GM23338 (cell line): Measurements from ENCODE around the gene KRT9. TPM values are rescaled to one million over a fixed set of nuclear protein-coding genes. Genes with fewer than 3 reads are reported as not detected.

ENCODE experiments used
- ATAC-seq: fragments of 200-7000 bp; cut with Tn5 transposase; 3 replicates; pipeline ENCODE4 v1.9.1; 2020
- DNase-seq: peaks from one replicate; pipeline ENCODE4 v3.0.0-alpha.2; 2015; ENCODE audit warnings: low spot score
- H2AFZ ChIP-seq: fragments of 200-600 bp; sonication (generic); 2 replicates; pipeline ENCODE4 v1.8.0; 2016; ENCODE audit warnings: antibody characterized with exemption, mild to moderate bottlenecking, moderate library complexity
- H3F3A ChIP-seq: fragments of 200-600 bp; sonication (generic); replicated peaks from 2 replicates; pipeline ENCODE4 v1.8.0; 2017; ENCODE audit warnings: antibody characterized with exemption, mixed run types, low read depth
- H3K27ac ChIP-seq: fragments of 200-600 bp; sonication (generic); 2 replicates; pipeline ENCODE4 v1.6.1; 2016; ENCODE audit warnings: low read depth
- H3K27me3 ChIP-seq: fragments of 200-600 bp; sonication (generic); 2 replicates; pipeline ENCODE4 v1.8.0; 2016; ENCODE audit warnings: mild to moderate bottlenecking, mixed run types, moderate library complexity; ENCODE audit not compliant: insufficient read depth
- H3K36me3 ChIP-seq: fragments of 200-600 bp; sonication (generic); 2 replicates; pipeline ENCODE4 v1.8.0; 2016; ENCODE audit warnings: mild to moderate bottlenecking; ENCODE audit not compliant: insufficient read depth
- H3K4me1 ChIP-seq: fragments of 200-600 bp; sonication (generic); 2 replicates; pipeline ENCODE4 v1.8.0; 2016; ENCODE audit warnings: mild to moderate bottlenecking, moderate library complexity; ENCODE audit not compliant: insufficient read depth
- H3K4me2 ChIP-seq: fragments of 200-600 bp; sonication (generic); 2 replicates; pipeline ENCODE4 v1.7.1; 2017; ENCODE audit warnings: mixed run types
- H3K4me3 ChIP-seq: fragments of 200-600 bp; sonication (generic); 2 replicates; pipeline ENCODE4 v1.6.1; 2016; ENCODE audit warnings: mixed run types
- H3K79me2 ChIP-seq: fragments of 200-600 bp; sonication (generic); replicated peaks from 2 replicates; pipeline ENCODE4 v1.8.0; 2017; ENCODE audit warnings: mild to moderate bottlenecking; ENCODE audit not compliant: insufficient read depth
- H3K9me2 ChIP-seq: fragments of 200-600 bp; sonication (generic); 2 replicates; pipeline ENCODE4 v1.8.0; 2017; ENCODE audit not compliant: insufficient read depth
- H4K20me1 ChIP-seq: fragments of 200-600 bp; sonication (generic); replicated peaks from 2 replicates; pipeline ENCODE4 v1.8.0; 2017; ENCODE audit warnings: mild to moderate bottlenecking; ENCODE audit not compliant: insufficient read depth
- H3K27ac Mint-ChIP-seq: 2 replicates; pipeline ENCODE4 v1.8.0; 2020; ENCODE audit warnings: inconsistent platforms, mild to moderate bottlenecking, moderate library complexity, mixed read lengths
- H3K27me3 Mint-ChIP-seq: 3 replicates; pipeline ENCODE4 v1.8.0; 2022; ENCODE audit warnings: low read depth, mild to moderate bottlenecking, moderate library complexity, mixed read lengths, inconsistent platforms; ENCODE audit not compliant: insufficient read depth, poor library complexity
- H3K36me3 Mint-ChIP-seq: 3 replicates; pipeline ENCODE4 v1.8.0; 2021; ENCODE audit warnings: low read depth, mild to moderate bottlenecking, inconsistent platforms, moderate library complexity, mixed read lengths
- H3K4me1 Mint-ChIP-seq: 3 replicates; pipeline ENCODE4 v1.8.0; 2020; ENCODE audit warnings: mild to moderate bottlenecking, inconsistent platforms, mixed read lengths
- H3K4me3 Mint-ChIP-seq: 3 replicates; pipeline ENCODE4 v1.8.0; 2021; ENCODE audit warnings: moderate library complexity, mild to moderate bottlenecking, inconsistent platforms, mixed read lengths
- H3K9me3 Mint-ChIP-seq: 3 replicates; pipeline ENCODE4 v1.8.0; 2020; ENCODE audit warnings: moderate library complexity, mild to moderate bottlenecking, inconsistent platforms, mixed read lengths
- CREB1 ChIP-seq: fragments of 250-450 bp; sonication (Bioruptor Pico); IDR thresholded peaks from 2 replicates; pipeline ENCODE4 v1.5.0; 2020; ENCODE audit warnings: low read depth, mild to moderate bottlenecking, moderate library complexity
- CTCF ChIP-seq, 2 experiments: fragments of 200-600 bp in 1 of 2; sonication (generic) in 1 of 2; conservative IDR thresholded peaks; 2 replicates each; pipeline versions ENCODE4 v1.5.1 to v1.6.1; 2016 to 2017; ENCODE audit warnings: antibody characterized with exemption in 2 of 2, low read depth in 2 of 2, mild to moderate bottlenecking in 2 of 2, moderate library complexity in 1 of 2
- ETS1 ChIP-seq: IDR thresholded peaks from 2 replicates; pipeline ENCODE4 v1.6.1; 2016; ENCODE audit warnings: antibody characterized with exemption
- EZH2 ChIP-seq: fragments of 200-600 bp; sonication (generic); IDR thresholded peaks from one replicate; pipeline ENCODE4 v1.8.0; 2017; ENCODE audit warnings: antibody characterized with exemption, mild to moderate bottlenecking, low read depth; ENCODE audit not compliant: unreplicated experiment
- EZH2phosphoT487 ChIP-seq: fragments of 200-600 bp; sonication (generic); IDR thresholded peaks from one replicate; pipeline ENCODE4 v1.8.1; 2018; ENCODE audit warnings: antibody characterized with exemption; ENCODE audit not compliant: unreplicated experiment
- JUNB ChIP-seq: IDR thresholded peaks from one replicate; pipeline ENCODE4 v1.6.1; 2016; ENCODE audit warnings: antibody characterized with exemption; ENCODE audit not compliant: unreplicated experiment
- NANOG ChIP-seq: IDR thresholded peaks from 2 replicates; pipeline ENCODE4 v1.6.1; 2016; ENCODE audit warnings: antibody characterized with exemption, borderline replicate concordance
- POLR2AphosphoS5 ChIP-seq: IDR thresholded peaks from 2 replicates; pipeline ENCODE4 v1.6.1; 2016; ENCODE audit warnings: antibody characterized with exemption, low read depth
- REST ChIP-seq: IDR thresholded peaks from one replicate; pipeline ENCODE4 v1.6.1; 2018; ENCODE audit warnings: antibody characterized with exemption; ENCODE audit not compliant: unreplicated experiment
- STAT1 ChIP-seq: IDR thresholded peaks from one replicate; pipeline ENCODE4 v1.6.1; 2016; ENCODE audit warnings: antibody characterized with exemption; ENCODE audit not compliant: unreplicated experiment
- ZNF114 ChIP-seq: fragments of 250-450 bp; sonication (Bioruptor Pico); IDR thresholded peaks from 2 replicates; pipeline ENCODE4 v1.5.0; 2020; ENCODE audit warnings: mild to moderate bottlenecking, moderate library complexity
- ZNF331 ChIP-seq: fragments of 250-450 bp; sonication (Bioruptor Pico); IDR thresholded peaks from 2 replicates; pipeline ENCODE4 v1.5.0; 2020; ENCODE audit warnings: low read depth, mild to moderate bottlenecking, moderate library complexity
- ZNF462 ChIP-seq: fragments of 250-450 bp; sonication (Bioruptor Pico); IDR thresholded peaks from 2 replicates; pipeline ENCODE4 v1.5.0; 2020; ENCODE audit warnings: mild to moderate bottlenecking, moderate library complexity
- polyA plus RNA-seq: library from polyadenylated mRNA; unstranded; fragments of >200 nt; fragmentation: Nextera tagmentation; extraction: Ambion mirVana; gene quantifications from 2 replicates; pipeline ENCODE4 v1.2.1, GENCODE V29; 2016
- total RNA-seq: library from RNA; depleted of rRNA; stranded (reverse); fragments of >200 nt; shearing (Covaris generic); gene quantifications from 2 replicates; pipeline ENCODE4 v1.2.3, GENCODE V29; 2014

KRT9 gene
- total and polyA plus RNA-seq, 2 experiments from 2014 or later: not detected

GRCh38 chr17:41518789-41519449 lies 52.9 kb downstream of the KRT9 start, which contains the start of gene KRT15:
TSS of gene KRT15 (minus strand) at chr17:41518890. CDS start at chr17:41518827, 63 bp downstream.
- Mint-ChIP-seq H3K27ac (no peak within 1 kb of the TSS), H3K36me3 (peaks cover 13% of the 10 kb centered on the region), H3K4me3 (no peak within 1 kb of the TSS), H3K27me3 (peaks cover 20% of the 10 kb centered on the region), H3K4me1 (peaks cover 21% of the 10 kb centered on the region), H3K9me3 (no peaks in the 10 kb centered on the region)
- no peaks in the 10 kb centered on the region for H3K9me2 ChIP-seq
- no peak within 1 kb of the TSS for H2AFZ ChIP-seq
- 0 out of 2 replicates have a peak, but pooled peaks cover 4% of the 10 kb centered on the region for H3F3A ChIP-seq
- no peaks in the 10 kb centered on the region for H3K27me3 ChIP-seq
- TF ChIP-seq ZNF462 (CRISPR knock-in tag) (no peak), EZH2 (no peak), STAT1 (no peak), NANOG (no peak), ZNF331 (CRISPR knock-in tag) (no peak), CTCF (conservative IDR thresholded peaks at IDR 0.05; ENCODE audit: low read depth in 2 of 2) (no peak), ZNF114 (no peak), JUNB (no peak), POLR2AphosphoS5 (no peak), CREB1 (no peak), REST (no peak), ETS1 (no peak), EZH2phosphoT487 (no peak)
- H3K27ac ChIP-seq: no peak within 1 kb of the TSS
- ATAC-seq (no peak), DNase-seq (no peak)
- peaks cover 12% of the 10 kb centered on the region; the same call in 1 of the 2 replicates for H3K4me1 ChIP-seq
- no peaks in the 10 kb centered on the region for H4K20me1 ChIP-seq
- no peaks in the 10 kb centered on the region for H3K79me2 ChIP-seq
- H3K4me3 ChIP-seq: no peak within 1 kb of the TSS
- H3K36me3 ChIP-seq: 0 out of 2 replicates have a peak, but pooled peaks cover 9% of the 10 kb centered on the region
- no peak within 1 kb of the TSS for H3K4me2 ChIP-seq
